ENCODE data around the gene TMEM151B. TPM values are rescaled to one million over a fixed set of nuclear protein-coding genes. Genes with fewer than 3 reads are reported as not detected.

TMEM151B gene
- total and polyA plus RNA-seq, 2 donors from 2014 or later = not detected

- peaks cover 18% of the 10 kb centered on the region for H3K27me3 ChIP-seq (ENCODE audit: control insufficient read depth, insufficient read depth, low read length)
- TF ChIP-seq, protein P1, sequence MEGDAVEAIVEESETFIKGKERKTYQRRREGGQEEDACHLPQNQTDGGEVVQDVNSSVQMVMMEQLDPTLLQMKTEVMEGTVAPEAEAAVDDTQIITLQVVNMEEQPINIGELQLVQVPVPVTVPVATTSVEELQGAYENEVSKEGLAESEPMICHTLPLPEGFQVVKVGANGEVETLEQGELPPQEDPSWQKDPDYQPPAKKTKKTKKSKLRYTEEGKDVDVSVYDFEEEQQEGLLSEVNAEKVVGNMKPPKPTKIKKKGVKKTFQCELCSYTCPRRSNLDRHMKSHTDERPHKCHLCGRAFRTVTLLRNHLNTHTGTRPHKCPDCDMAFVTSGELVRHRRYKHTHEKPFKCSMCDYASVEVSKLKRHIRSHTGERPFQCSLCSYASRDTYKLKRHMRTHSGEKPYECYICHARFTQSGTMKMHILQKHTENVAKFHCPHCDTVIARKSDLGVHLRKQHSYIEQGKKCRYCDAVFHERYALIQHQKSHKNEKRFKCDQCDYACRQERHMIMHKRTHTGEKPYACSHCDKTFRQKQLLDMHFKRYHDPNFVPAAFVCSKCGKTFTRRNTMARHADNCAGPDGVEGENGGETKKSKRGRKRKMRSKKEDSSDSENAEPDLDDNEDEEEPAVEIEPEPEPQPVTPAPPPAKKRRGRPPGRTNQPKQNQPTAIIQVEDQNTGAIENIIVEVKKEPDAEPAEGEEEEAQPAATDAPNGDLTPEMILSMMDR (IDR thresholded peaks at IDR 0.05; ENCODE audit: borderline replicate concordance, extremely low read depth, insufficient read depth) = no peak
- peaks cover 0 to 6% (median 0%) of the 10 kb centered on the region in 3 donors for H3K4me1 ChIP-seq (ENCODE audit: control insufficient read depth in 2 of 3, insufficient read depth in 2 of 3, low read depth in 1 of 3, low read length in 3 of 3)
- no peak overlapping the region for H3K4me3 ChIP-seq (ENCODE audit: low read length in 3 of 3)
- DNase-seq (no peak), FAIRE-seq (no peak)
- H3K27ac ChIP-seq (ENCODE audit: low read depth in 2 of 2, low read length in 2 of 2) = no peak overlapping the region
- intact Hi-C loops (cut with DNase I) = no loop called here
- no peak overlapping the region for H3K9ac ChIP-seq (ENCODE audit: low read length in 3 of 3)
- H3K36me3 ChIP-seq (ENCODE audit: control insufficient read depth in 2 of 3, insufficient read depth in 3 of 3, low read length in 3 of 3) = no peaks in the 10 kb centered on the region
- no peaks in the 10 kb centered on the region for H3K9me3 ChIP-seq (ENCODE audit: control insufficient read depth in 2 of 3, insufficient read depth in 1 of 3, low read length in 3 of 3)
These were observed 22.6 kb downstream of the TMEM151B start for GRCh38 chr6:44292661-44293365.

GRCh38 chr6:44294832-44295791 is 24.9 kb downstream of the TMEM151B start:
- Histone ChIP-seq H3K4me1 (ENCODE audit: control insufficient read depth in 2 of 3, insufficient read depth in 2 of 3, low read depth in 1 of 3, low read length in 3 of 3) (peaks cover 0 to 9% (median 0%) of the 10 kb centered on the region in 3 donors), H3K27ac (ENCODE audit: low read depth in 2 of 2, low read length in 2 of 2) (no peak overlapping the region), H3K9me3 (ENCODE audit: control insufficient read depth in 2 of 3, insufficient read depth in 1 of 3, low read length in 3 of 3) (no peaks in the 10 kb centered on the region), H3K9ac (ENCODE audit: low read length in 3 of 3) (no peak overlapping the region), H3K4me3 (ENCODE audit: low read length in 3 of 3) (no peak overlapping the region), H3K27me3 (ENCODE audit: control insufficient read depth, insufficient read depth, low read length) (peaks cover 18% of the 10 kb centered on the region), H3K36me3 (ENCODE audit: control insufficient read depth in 2 of 3, insufficient read depth in 3 of 3, low read length in 3 of 3) (no peaks in the 10 kb centered on the region)
- FAIRE-seq (no peak), DNase-seq (peak in 1 of 5 donors; percentile 22)
- intact Hi-C loops (cut with DNase I) = no loop called here
- TF ChIP-seq, protein P1 (IDR thresholded peaks at IDR 0.05; ENCODE audit: borderline replicate concordance, extremely low read depth, insufficient read depth) = no peak

DNA sequence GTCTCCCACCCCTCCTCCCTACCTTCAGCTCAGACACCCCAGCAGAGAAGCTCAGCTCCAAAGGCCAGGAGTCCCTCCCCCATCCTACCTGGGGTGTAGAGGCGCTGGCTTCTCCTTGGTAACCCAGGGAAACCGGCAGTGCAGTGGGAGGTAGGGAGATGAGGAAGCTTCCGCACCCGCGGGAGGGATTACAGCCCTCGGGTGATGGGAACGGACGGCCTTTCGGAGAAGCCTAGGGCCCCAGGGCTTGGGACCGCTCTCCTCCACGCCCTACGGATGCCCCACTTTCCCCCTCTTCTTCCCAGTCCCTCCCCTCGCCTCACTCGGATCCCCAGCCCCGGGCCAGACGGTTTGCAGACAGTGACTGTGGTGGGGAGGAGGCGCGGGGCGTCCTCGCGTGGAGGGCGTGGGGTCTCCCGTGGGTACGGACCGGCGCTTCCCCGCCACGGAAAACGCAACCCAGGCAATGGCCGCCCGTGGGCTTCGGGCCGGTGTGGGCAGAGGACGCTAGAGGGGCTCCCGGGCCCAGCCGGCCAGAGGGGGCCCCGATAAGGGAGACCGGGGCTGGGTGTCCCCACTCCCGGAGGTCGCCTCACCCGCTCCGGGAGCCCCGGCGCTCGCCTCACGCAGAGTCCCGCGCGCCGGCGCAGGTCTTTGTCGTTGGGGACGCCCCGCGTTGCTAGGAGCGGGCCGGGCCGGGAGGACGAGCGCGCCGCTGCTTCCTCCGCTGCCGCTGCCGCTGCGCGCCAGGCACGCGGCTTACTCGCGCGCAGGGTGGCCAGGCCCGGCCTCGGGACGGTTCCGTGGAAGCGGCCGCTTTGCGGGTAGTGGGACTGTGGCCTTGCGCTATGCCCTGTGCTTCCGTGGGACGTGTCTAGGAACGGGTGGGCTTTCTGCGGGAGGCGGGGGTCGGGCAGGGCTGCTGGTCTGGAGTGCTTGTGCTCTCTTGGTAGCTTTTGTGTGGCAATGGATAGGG is 27.1 kb downstream of the TMEM151B start:
- Histone ChIP-seq H3K27me3 (ENCODE audit: control insufficient read depth, insufficient read depth, low read length) (peaks cover 18% of the 10 kb centered on the region), H3K4me3 (ENCODE audit: low read length in 3 of 3) (peak overlapping the region in 1 of 3 donors; percentile 32), H3K9ac (ENCODE audit: low read length in 3 of 3) (no peak overlapping the region), H3K27ac (ENCODE audit: low read depth in 2 of 2, low read length in 2 of 2) (no peak overlapping the region), H3K9me3 (ENCODE audit: control insufficient read depth in 2 of 3, insufficient read depth in 1 of 3, low read length in 3 of 3) (no peaks in the 10 kb centered on the region), H3K4me1 (ENCODE audit: control insufficient read depth in 2 of 3, insufficient read depth in 2 of 3, low read depth in 1 of 3, low read length in 3 of 3) (peaks cover 0 to 9% (median 0%) of the 10 kb centered on the region in 3 donors), H3K36me3 (ENCODE audit: control insufficient read depth in 2 of 3, insufficient read depth in 3 of 3, low read length in 3 of 3) (peaks cover 0 to 13% (median 3%) of the 10 kb centered on the region in 3 donors)
- FAIRE-seq = no peak
- DNase-seq = peak; percentile 59 to 81 (median 71)
- TF ChIP-seq, protein P1 (IDR thresholded peaks at IDR 0.05; ENCODE audit: borderline replicate concordance, extremely low read depth, insufficient read depth) = no peak
- intact Hi-C loops (cut with DNase I) = no loop called here

All from kidney (tissue), 14 donors.